Natural killer cell (primary cell): Measurements from ENCODE around the gene CLEC2D. TPM values are rescaled to one million over a fixed set of nuclear protein-coding genes. Genes with fewer than 3 reads are reported as not detected.
"Not testable (repeated sequence)": the region's sequence is repeated elsewhere in the genome, so short reads cannot be mapped to it uniquely, and the experiment has no call there.

Experiments used
- ATAC-seq, 3 donors: fragments of 150-1000 bp in 2 of 3; fragments of 200-7000 bp in 1 of 3; cut with Tn5 transposase; 1 replicate in 1 of 3; 2 replicates in 2 of 3; pipeline ENCODE4 v1.10.0; 2021; ENCODE audit warnings: mild to moderate bottlenecking in 2 of 3, moderate library complexity in 2 of 3
- DNase-seq, 2 donors: peaks; one replicate each; pipeline versions ENCODE4 v3.0.0 to v3.0.0-alpha.2; 2013 to 2021; ENCODE audit warnings: mixed read lengths in 1 of 2
- H3K27ac ChIP-seq: one replicate; pipeline ENCODE4 v1.5.1; 2013; ENCODE audit warnings: mild to moderate bottlenecking, low read length
- H3K27me3 ChIP-seq: one replicate; pipeline ENCODE4 v1.6.1; 2013; ENCODE audit warnings: low read length; ENCODE audit not compliant: control insufficient read depth, insufficient read depth
- H3K36me3 ChIP-seq: one replicate; pipeline ENCODE4 v1.6.1; 2013; ENCODE audit warnings: low read length; ENCODE audit not compliant: control insufficient read depth, insufficient read depth
- H3K4me1 ChIP-seq: one replicate; pipeline ENCODE4 v1.6.1; 2013; ENCODE audit warnings: low read length; ENCODE audit not compliant: control insufficient read depth, insufficient read depth
- H3K4me3 ChIP-seq: one replicate; pipeline ENCODE4 v1.5.1; 2013; ENCODE audit warnings: low read length
- H3K9me3 ChIP-seq: one replicate; pipeline ENCODE4 v1.6.1; 2013; ENCODE audit warnings: low read length; ENCODE audit not compliant: control insufficient read depth, insufficient read depth
- H3K27ac Mint-ChIP-seq, 2 donors: one replicate each; pipeline ENCODE4 v1.8.0; 2022; ENCODE audit warnings: mild to moderate bottlenecking in 2 of 2, mixed read lengths in 2 of 2, moderate library complexity in 1 of 2
- H3K27me3 Mint-ChIP-seq, 2 donors: one replicate each; pipeline ENCODE4 v1.8.0; 2022; ENCODE audit warnings: low read depth in 2 of 2, mixed read lengths in 2 of 2
- H3K36me3 Mint-ChIP-seq: one replicate; pipeline ENCODE4 v1.8.0; 2022; ENCODE audit warnings: mixed read lengths
- H3K4me1 Mint-ChIP-seq, 2 donors: one replicate each; pipeline ENCODE4 v1.8.0; 2022; ENCODE audit warnings: mixed read lengths in 2 of 2
- H3K4me3 Mint-ChIP-seq: one replicate; pipeline ENCODE4 v1.8.0; 2022; ENCODE audit warnings: mild to moderate bottlenecking, moderate library complexity, mixed read lengths
- H3K9me3 Mint-ChIP-seq, 2 donors: one replicate each; pipeline ENCODE4 v1.8.0; 2022; ENCODE audit warnings: mixed read lengths in 2 of 2
- CTCF ChIP-seq: fragments of 200-600 bp; IDR thresholded peaks from one replicate; pipeline ENCODE4 v1.8.0; 2022; ENCODE audit warnings: antibody characterized with exemption
- WGBS: methylation state at CpG from one replicate; pipeline ENCODE4 v1.1.7; 2013; ENCODE audit warnings: missing lambda C conversion rate; ENCODE audit not compliant: insufficient coverage; 5-methylcytosine and 5-hydroxymethylcytosine counted together
- intact Hi-C: fragments of 100-400 bp; cut with micrococcal nuclease; formaldehyde crosslinking; loops from one replicate; pipeline ENCODE4 v1.14.2; 2022
- total RNA-seq, 4 donors: library from RNA; stranded (reverse); fragments of 120-200 nt in 1 of 4; gene quantifications; one replicate each; pipeline versions ENCODE4 v1.2.3 to v1.2.4, GENCODE V29; 2013 to 2022

Gene CLEC2D
- total RNA-seq, 3 donors from 2014 or later (not counting 1 experiment from before 2014, with no cell fraction given): 140 to 219 (median 209) TPM

DNA sequence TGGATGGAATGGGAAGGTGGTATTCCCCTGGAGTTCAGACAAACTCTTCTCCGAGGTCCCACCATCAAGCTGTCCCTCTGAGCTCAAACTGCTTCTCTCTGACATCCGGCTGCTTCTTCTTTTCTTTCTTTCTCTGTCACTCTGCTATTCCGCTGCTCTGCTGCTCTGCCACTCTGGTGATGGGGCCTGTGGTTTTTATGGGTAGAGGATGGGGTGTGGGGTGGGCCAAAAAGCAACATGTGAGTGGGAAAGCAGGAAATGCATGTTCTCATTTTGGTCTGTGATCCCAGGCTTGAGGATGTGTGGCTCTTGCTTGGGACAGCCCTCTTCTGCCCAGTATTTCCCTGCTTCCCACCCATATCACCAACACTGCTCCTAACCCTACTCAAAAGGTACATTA lies 32.7 kb downstream of the CLEC2D start:
- H3K9me3 Mint-ChIP-seq: peaks cover 0 to 4% of the 10 kb centered on the region in 2 donors
- peak in 1 of 2 donors; percentile 75 for DNase-seq
- H3K4me3 Mint-ChIP-seq: peak overlapping the region; percentile 85
- intact Hi-C loops: loop anchor here (5.0 kb wide), 1 partner anchor 55 kb away; no protein-coding TSS in a partner anchor
- peaks cover 16% of the 10 kb centered on the region for H3K4me1 ChIP-seq
- TF ChIP-seq CTCF: no peak
- H3K4me1 Mint-ChIP-seq: peaks cover 50 to 70% of the 10 kb centered on the region in 2 donors
- peak overlapping the region; percentile 59 for H3K27ac ChIP-seq
- 0% methylated on average over 2 of the region's 3 CpGs for WGBS
- peak overlapping the region; percentile 89 to 92 for H3K27ac Mint-ChIP-seq
- H3K36me3 Mint-ChIP-seq: peaks cover 8% of the 10 kb centered on the region
- peaks cover 2% of the 10 kb centered on the region for H3K9me3 ChIP-seq
- H3K4me3 ChIP-seq: no peak overlapping the region
- no peaks in the 10 kb centered on the region for H3K27me3 ChIP-seq
- H3K36me3 ChIP-seq: no peaks in the 10 kb centered on the region
- ATAC-seq: peak; percentile 53 to 73 (median 72)
- no peaks in the 10 kb centered on the region for H3K27me3 Mint-ChIP-seq

- H3K27ac Mint-ChIP-seq: peak overlapping the region in 1 of 2 donors; percentile 32
- not testable (repeated sequence) for H3K36me3 Mint-ChIP-seq, H3K27ac ChIP-seq, H3K9me3 Mint-ChIP-seq, H3K4me3 ChIP-seq, H3K27me3 Mint-ChIP-seq, H3K9me3 ChIP-seq, DNase-seq, ATAC-seq, H3K36me3 ChIP-seq, H3K27me3 ChIP-seq, H3K4me3 Mint-ChIP-seq
- peaks cover 59 to 76% of the 10 kb centered on the region in 2 donors for H3K4me1 Mint-ChIP-seq
- intact Hi-C loops: loop anchor here (5.0 kb wide), 1 partner anchor 57 kb away; no protein-coding TSS in a partner anchor
- peaks cover 30% of the 10 kb centered on the region for H3K4me1 ChIP-seq
- WGBS: 97% methylated on average over 5 of the region's 5 CpGs
These were observed 35.0 kb downstream of the CLEC2D start for GRCh38 chr12:9704561-9704960.

DNA sequence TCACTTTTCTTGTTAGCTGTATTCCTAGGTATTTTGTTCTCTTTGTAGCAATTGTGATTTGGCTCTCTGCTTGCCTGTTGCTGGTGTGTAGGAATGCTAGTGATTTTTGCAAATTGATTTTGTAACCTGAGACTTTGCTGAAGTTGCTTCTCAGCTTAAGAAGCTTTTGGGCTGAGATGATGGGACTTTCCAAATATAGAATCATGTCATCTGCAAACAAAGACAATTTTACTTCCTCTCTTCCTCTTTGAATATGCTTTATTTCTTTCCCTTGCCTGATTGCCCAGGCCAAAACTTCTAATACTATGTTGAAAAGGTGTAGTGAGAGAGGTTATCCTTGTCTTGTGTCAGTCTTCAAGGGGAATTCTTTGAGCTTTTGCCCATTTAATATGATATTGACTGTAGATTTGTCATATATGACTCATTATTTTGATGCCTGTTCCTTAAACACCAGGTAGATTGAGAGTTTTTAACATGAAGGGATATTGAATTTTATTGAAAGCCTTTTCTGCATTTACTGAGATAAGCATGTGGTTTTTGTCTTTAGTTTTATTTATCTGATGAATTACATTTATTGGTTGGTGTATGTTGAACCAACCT lies 36.7 kb downstream of the CLEC2D start:
- intact Hi-C loops: no loop called here
- no peak for ATAC-seq
- Histone ChIP-seq H3K27ac (peak overlapping the region; percentile 17), H3K27me3 (no peaks in the 10 kb centered on the region), H3K4me3 (no peak overlapping the region), H3K9me3 (no peaks in the 10 kb centered on the region), H3K4me1 (peaks cover 30% of the 10 kb centered on the region), H3K36me3 (no peaks in the 10 kb centered on the region)
- H3K27ac Mint-ChIP-seq: peak overlapping the region; percentile 54 to 64
- peaks cover 43 to 61% of the 10 kb centered on the region in 2 donors for H3K4me1 Mint-ChIP-seq
- DNase-seq: peak in 1 of 2 donors; percentile 55
- H3K4me3 Mint-ChIP-seq: no peak overlapping the region
- peaks cover 6% of the 10 kb centered on the region for H3K36me3 Mint-ChIP-seq
- H3K9me3 Mint-ChIP-seq: peaks cover 0 to 2% of the 10 kb centered on the region in 2 donors
- H3K27me3 Mint-ChIP-seq: no peaks in the 10 kb centered on the region
- TF ChIP-seq CTCF: no peak

DNA sequence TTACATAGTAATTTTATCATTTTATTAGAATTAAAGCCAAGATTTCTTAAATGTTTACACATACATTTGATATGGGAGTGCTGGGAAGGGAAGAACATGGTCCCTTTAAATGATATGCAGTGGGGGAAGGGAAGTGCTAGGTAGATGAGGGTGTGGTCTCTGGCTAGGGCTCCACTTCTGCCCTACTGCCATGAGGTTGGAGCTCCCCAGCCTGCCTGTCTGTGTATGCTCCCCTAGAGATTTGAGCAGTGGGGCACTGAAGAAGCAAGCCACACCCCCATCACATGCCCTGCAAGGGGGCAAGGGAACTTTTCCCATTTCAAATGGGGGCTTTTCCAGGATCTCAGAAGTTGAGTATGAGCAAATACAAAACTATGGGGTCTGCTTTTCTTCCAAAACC lies 37.8 kb downstream of the CLEC2D start:
- no peak for ATAC-seq
- Mint-ChIP-seq H3K4me1 (peaks cover 31 to 50% of the 10 kb centered on the region in 2 donors), H3K36me3 (peaks cover 6% of the 10 kb centered on the region), H3K27ac (peak overlapping the region in 1 of 2 donors; percentile 78), H3K9me3 (peaks cover 0 to 2% of the 10 kb centered on the region in 2 donors), H3K27me3 (no peaks in the 10 kb centered on the region), H3K4me3 (no peak overlapping the region)
- intact Hi-C loops: no loop called here
- H3K4me3 ChIP-seq: no peak overlapping the region
- TF ChIP-seq CTCF: no peak
- no peak for DNase-seq
- no peaks in the 10 kb centered on the region for H3K27me3 ChIP-seq
- peak overlapping the region; percentile 50 for H3K27ac ChIP-seq
- H3K9me3 ChIP-seq: no peaks in the 10 kb centered on the region
- H3K4me1 ChIP-seq: peaks cover 19% of the 10 kb centered on the region
- no peaks in the 10 kb centered on the region for H3K36me3 ChIP-seq
